ENCODE results near the gene SEMA4D. TPM values are rescaled to one million over a fixed set of nuclear protein-coding genes. Genes with fewer than 3 reads are reported as not detected.

The SEMA4D gene
- total RNA-seq, 2 donors from 2014 or later: 42.8 to 51.0 TPM

DNA sequence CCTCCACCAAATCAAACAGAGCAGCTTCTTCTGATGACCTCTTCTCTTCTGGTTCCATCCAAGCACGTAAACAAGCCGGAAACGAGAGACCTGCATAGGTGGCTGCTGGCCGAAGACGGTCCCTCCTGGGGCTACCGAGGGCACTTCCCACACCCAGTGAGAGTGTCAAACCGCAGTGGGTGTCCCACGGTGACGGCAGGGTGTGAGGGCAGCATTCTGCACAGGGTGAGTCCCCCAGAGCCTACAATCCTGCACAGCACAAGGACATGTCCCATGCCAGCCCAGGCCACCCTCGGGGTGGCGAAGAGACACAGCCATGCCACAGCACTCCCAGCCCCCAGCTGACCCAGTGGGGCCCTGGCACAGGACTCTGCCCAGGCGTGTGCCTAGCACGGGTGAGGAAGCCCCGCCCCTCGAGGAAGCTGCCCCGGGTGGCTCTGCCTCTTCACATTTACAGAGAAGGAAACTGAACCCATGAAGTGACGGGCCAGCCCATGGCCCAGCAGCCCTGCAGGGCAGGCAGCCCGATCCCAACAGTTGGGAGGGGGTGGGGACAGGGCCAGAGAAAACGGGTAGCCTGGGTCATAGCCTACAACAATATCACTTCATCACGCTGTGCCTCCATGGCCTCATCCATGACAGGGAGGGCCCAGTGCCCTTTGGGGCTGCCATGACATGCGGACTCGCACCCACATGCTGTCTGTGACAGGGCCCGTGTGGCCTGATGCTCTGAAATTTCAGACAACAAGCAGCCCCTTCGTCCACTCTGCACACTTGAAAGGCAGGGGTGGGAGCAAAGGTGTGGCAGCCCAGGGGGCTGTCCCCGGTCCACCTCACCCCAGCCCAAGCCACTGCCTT, 43.2 kb downstream of the SEMA4D start:
- Histone ChIP-seq H3K27ac (ENCODE audit: low read depth, low read length) (no peak overlapping the region), H3K4me1 (ENCODE audit: control insufficient read depth, insufficient read depth, low read length) (peaks cover 5% of the 10 kb centered on the region), H3K9ac (ENCODE audit: extremely low read depth, low read length, poor library complexity, severe bottlenecking) (no peak overlapping the region), H3K4me3 (ENCODE audit: low read length) (no peak overlapping the region), H3K27me3 (ENCODE audit: control insufficient read depth, insufficient read depth, low read length, poor library complexity, severe bottlenecking) (no peaks in the 10 kb centered on the region), H3K36me3 (ENCODE audit: control insufficient read depth, insufficient read depth, low read length) (no peaks in the 10 kb centered on the region), H3K9me3 (ENCODE audit: control insufficient read depth, low read length) (no peaks in the 10 kb centered on the region)
- no peak overlapping the region for H3K4me3 Mint-ChIP-seq
- H3K27ac Mint-ChIP-seq: no peak overlapping the region
- H3K27me3 Mint-ChIP-seq (ENCODE audit: insufficient read depth): no peaks in the 10 kb centered on the region
- peaks cover 7% of the 10 kb centered on the region for H3K36me3 Mint-ChIP-seq (ENCODE audit: low read depth)
- H3K9me3 Mint-ChIP-seq: no peaks in the 10 kb centered on the region
- H3K4me1 Mint-ChIP-seq: peaks cover 13% of the 10 kb centered on the region
- 93 to 97% methylated on average over 13 to 25 of the region's 25 CpGs for WGBS, 2 experiments (ENCODE audit: insufficient coverage in 1 of 2, insufficient read length in 1 of 2)
- DNase-seq: no peak
- TF ChIP-seq, protein P1, sequence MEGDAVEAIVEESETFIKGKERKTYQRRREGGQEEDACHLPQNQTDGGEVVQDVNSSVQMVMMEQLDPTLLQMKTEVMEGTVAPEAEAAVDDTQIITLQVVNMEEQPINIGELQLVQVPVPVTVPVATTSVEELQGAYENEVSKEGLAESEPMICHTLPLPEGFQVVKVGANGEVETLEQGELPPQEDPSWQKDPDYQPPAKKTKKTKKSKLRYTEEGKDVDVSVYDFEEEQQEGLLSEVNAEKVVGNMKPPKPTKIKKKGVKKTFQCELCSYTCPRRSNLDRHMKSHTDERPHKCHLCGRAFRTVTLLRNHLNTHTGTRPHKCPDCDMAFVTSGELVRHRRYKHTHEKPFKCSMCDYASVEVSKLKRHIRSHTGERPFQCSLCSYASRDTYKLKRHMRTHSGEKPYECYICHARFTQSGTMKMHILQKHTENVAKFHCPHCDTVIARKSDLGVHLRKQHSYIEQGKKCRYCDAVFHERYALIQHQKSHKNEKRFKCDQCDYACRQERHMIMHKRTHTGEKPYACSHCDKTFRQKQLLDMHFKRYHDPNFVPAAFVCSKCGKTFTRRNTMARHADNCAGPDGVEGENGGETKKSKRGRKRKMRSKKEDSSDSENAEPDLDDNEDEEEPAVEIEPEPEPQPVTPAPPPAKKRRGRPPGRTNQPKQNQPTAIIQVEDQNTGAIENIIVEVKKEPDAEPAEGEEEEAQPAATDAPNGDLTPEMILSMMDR (conservative IDR thresholded peaks at IDR 0.05): no peak

DNA sequence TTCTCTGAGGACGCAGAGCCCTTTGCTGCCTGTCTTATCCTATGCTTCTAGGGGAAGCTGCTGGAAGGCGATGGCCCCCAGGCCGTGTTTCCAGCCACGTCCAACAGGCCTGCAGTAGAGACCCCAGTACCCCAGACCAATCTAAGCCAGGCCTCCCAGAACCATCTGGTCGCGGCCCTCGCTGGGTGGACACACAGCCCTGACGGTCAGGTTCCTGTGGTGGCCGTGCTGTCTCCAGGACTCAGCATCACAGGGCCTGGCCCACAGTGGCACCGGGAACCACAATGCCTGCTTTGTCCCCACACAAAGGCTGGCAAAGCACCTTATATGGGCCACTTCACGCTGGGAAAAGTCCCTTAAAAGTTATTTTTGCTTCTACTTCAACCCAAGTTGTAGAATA, 44.5 kb downstream of the SEMA4D start:
- Mint-ChIP-seq H3K4me3 (no peak overlapping the region), H3K27me3 (ENCODE audit: insufficient read depth) (no peaks in the 10 kb centered on the region), H3K27ac (peak overlapping the region; percentile 68), H3K36me3 (ENCODE audit: low read depth) (peaks cover 9% of the 10 kb centered on the region), H3K9me3 (no peaks in the 10 kb centered on the region), H3K4me1 (peaks cover under 1% of the 10 kb centered on the region)
- Histone ChIP-seq H3K27ac (ENCODE audit: low read depth, low read length) (no peak overlapping the region), H3K4me3 (ENCODE audit: low read length) (no peak overlapping the region), H3K9me3 (ENCODE audit: control insufficient read depth, low read length) (no peaks in the 10 kb centered on the region), H3K36me3 (ENCODE audit: control insufficient read depth, insufficient read depth, low read length) (no peaks in the 10 kb centered on the region), H3K27me3 (ENCODE audit: control insufficient read depth, insufficient read depth, low read length, poor library complexity, severe bottlenecking) (no peaks in the 10 kb centered on the region), H3K9ac (ENCODE audit: extremely low read depth, low read length, poor library complexity, severe bottlenecking) (no peak overlapping the region), H3K4me1 (ENCODE audit: control insufficient read depth, insufficient read depth, low read length) (no peaks in the 10 kb centered on the region)
- DNase-seq: no peak
- WGBS, 2 experiments (ENCODE audit: insufficient coverage in 1 of 2, insufficient read length in 1 of 2): 87 to 90% methylated on average over 9 to 11 of the region's 11 CpGs
- TF ChIP-seq, protein P1 (conservative IDR thresholded peaks at IDR 0.05): no peak

DNA sequence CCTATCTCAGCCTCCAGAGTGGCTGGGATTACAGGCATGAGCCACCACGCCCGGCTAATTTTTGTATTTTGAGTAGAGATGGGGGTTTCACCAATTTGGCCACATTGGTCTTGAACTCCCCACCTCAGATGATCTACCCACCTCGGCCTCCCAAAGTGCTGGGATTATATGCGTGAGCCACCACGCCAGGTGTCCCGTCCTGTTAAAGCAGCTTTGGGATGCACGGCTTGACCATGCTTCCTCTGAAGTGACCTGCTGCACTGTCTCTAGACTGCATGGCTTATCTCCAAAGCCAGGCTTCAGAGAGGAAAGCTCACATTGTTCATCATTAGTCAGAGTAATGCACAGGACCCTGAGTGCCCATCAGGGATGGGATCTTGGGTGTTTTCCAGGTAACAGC, 45.4 kb downstream of the SEMA4D start:
- no peaks in the 10 kb centered on the region for H3K9me3 ChIP-seq (ENCODE audit: control insufficient read depth, low read length)
- WGBS, 2 experiments (ENCODE audit: insufficient coverage in 1 of 2, insufficient read length in 1 of 2): 91 to 92% methylated on average over 7 of the region's 7 CpGs
- DNase-seq: no peak
- Mint-ChIP-seq H3K4me3 (no peak overlapping the region), H3K36me3 (ENCODE audit: low read depth) (peaks cover 9% of the 10 kb centered on the region), H3K27ac (no peak overlapping the region), H3K9me3 (no peaks in the 10 kb centered on the region), H3K4me1 (no peaks in the 10 kb centered on the region), H3K27me3 (ENCODE audit: insufficient read depth) (no peaks in the 10 kb centered on the region)
- H3K4me3 ChIP-seq (ENCODE audit: low read length): no peak overlapping the region
- no peak overlapping the region for H3K9ac ChIP-seq (ENCODE audit: extremely low read depth, low read length, poor library complexity, severe bottlenecking)
- TF ChIP-seq, protein P1 (conservative IDR thresholded peaks at IDR 0.05): no peak
- no peaks in the 10 kb centered on the region for H3K4me1 ChIP-seq (ENCODE audit: control insufficient read depth, insufficient read depth, low read length)
- H3K36me3 ChIP-seq (ENCODE audit: control insufficient read depth, insufficient read depth, low read length): no peaks in the 10 kb centered on the region
- H3K27me3 ChIP-seq (ENCODE audit: control insufficient read depth, insufficient read depth, low read length, poor library complexity, severe bottlenecking): no peaks in the 10 kb centered on the region
- H3K27ac ChIP-seq (ENCODE audit: low read depth, low read length): no peak overlapping the region

Data from endodermal cell (in vitro differentiated cells).